Measurements from ENCODE around the gene PPP1R13B.

DNA sequence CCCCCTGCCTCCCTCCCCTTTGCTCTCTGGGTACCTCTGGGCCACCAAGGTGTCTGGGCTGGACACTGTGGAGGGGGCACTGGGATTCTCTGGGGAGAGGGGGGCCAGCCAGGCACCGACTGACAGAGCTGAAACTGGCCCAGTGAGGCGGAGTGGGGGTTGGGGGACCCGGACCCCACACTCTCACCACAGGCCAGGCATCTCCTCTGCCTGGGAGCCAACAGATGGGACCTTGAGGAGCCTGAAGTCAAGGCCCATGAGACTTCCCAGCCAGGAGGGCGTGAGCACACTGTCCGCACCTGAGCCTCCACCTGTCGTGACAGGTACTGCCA, 39.8 kb upstream of the PPP1R13B start:
- TF ChIP-seq ESRRA (CRISPR knock-in tag; IDR thresholded peaks at IDR 0.05; ENCODE audit: borderline replicate concordance) (no peak), ZNF263 (CRISPR knock-in tag; IDR thresholded peaks at IDR 0.05; ENCODE audit: low read depth) (no peak), CTCF (IDR thresholded peaks at IDR 0.05) (no peak), TP53 (CRISPR knock-in tag; IDR thresholded peaks at IDR 0.05) (no peak), ZNF232 (CRISPR knock-in tag; IDR thresholded peaks at IDR 0.05) (no peak), MAX (CRISPR knock-in tag; IDR thresholded peaks at IDR 0.05) (no peak), E2F4 (CRISPR knock-in tag; IDR thresholded peaks at IDR 0.05; ENCODE audit: borderline replicate concordance, low read depth) (no peak), STAT6 (CRISPR knock-in tag; conservative IDR thresholded peaks at IDR 0.05; ENCODE audit: low read depth) (no peak), OVOL2 (CRISPR knock-in tag; IDR thresholded peaks at IDR 0.05; ENCODE audit: borderline replicate concordance) (no peak), IRF2 (CRISPR knock-in tag; IDR thresholded peaks at IDR 0.05; ENCODE audit: borderline replicate concordance, low read depth) (no peak)
- TF ChIP-seq, protein P1, sequence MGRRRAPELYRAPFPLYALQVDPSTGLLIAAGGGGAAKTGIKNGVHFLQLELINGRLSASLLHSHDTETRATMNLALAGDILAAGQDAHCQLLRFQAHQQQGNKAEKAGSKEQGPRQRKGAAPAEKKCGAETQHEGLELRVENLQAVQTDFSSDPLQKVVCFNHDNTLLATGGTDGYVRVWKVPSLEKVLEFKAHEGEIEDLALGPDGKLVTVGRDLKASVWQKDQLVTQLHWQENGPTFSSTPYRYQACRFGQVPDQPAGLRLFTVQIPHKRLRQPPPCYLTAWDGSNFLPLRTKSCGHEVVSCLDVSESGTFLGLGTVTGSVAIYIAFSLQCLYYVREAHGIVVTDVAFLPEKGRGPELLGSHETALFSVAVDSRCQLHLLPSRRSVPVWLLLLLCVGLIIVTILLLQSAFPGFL (CRISPR knock-in tag; IDR thresholded peaks at IDR 0.05; ENCODE audit: borderline replicate concordance): no peak
- TF ChIP-seq, protein P2, sequence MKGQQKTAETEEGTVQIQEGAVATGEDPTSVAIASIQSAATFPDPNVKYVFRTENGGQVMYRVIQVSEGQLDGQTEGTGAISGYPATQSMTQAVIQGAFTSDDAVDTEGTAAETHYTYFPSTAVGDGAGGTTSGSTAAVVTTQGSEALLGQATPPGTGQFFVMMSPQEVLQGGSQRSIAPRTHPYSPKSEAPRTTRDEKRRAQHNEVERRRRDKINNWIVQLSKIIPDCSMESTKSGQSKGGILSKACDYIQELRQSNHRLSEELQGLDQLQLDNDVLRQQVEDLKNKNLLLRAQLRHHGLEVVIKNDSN (CRISPR knock-in tag; IDR thresholded peaks at IDR 0.05): no peak
- TF ChIP-seq, protein P3, sequence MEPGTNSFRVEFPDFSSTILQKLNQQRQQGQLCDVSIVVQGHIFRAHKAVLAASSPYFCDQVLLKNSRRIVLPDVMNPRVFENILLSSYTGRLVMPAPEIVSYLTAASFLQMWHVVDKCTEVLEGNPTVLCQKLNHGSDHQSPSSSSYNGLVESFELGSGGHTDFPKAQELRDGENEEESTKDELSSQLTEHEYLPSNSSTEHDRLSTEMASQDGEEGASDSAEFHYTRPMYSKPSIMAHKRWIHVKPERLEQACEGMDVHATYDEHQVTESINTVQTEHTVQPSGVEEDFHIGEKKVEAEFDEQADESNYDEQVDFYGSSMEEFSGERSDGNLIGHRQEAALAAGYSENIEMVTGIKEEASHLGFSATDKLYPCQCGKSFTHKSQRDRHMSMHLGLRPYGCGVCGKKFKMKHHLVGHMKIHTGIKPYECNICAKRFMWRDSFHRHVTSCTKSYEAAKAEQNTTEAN (CRISPR knock-in tag; IDR thresholded peaks at IDR 0.05): no peak

Data from WTC11 (cell line).